Renal pelvis (tissue), 4 donors: Measurements from ENCODE around the gene ACE. TPM values are rescaled to one million over a fixed set of nuclear protein-coding genes. Genes with fewer than 3 reads are reported as not detected.

Experiments
- DNase-seq: peaks from one replicate; pipeline ENCODE4 v3.0.0-alpha.2; 2013
- polyA plus RNA-seq, 3 donors: library from polyadenylated mRNA; unstranded; fragments of 120-200 nt; gene quantifications; one replicate each; pipeline ENCODE4 v1.2.1, GENCODE V29; 2013; ENCODE audit not compliant: insufficient read length in 3 of 3

ACE gene
- polyA plus RNA-seq, 3 donors: 11.7 to 23.6 (median 20.1) TPM

- DNase-seq: no peak
Measured at GRCh38 chr17:63490329-63490728, 13.5 kb downstream of the ACE start.

GRCh38 chr17:63490858-63491400 is 14.1 kb downstream of the ACE start:
- no peak for DNase-seq

- no peak for DNase-seq
Measured at GRCh38 chr17:63491413-63491812, 14.6 kb downstream of the ACE start.

- no peak for DNase-seq
Measured at GRCh38 chr17:63491977-63492618, 15.2 kb downstream of the ACE start.

GRCh38 chr17:63492940-63493339 is 16.1 kb downstream of the ACE start:
- no peak for DNase-seq

- DNase-seq: no peak
Measured at GRCh38 chr17:63493411-63493810, 16.6 kb downstream of the ACE start.

DNA sequence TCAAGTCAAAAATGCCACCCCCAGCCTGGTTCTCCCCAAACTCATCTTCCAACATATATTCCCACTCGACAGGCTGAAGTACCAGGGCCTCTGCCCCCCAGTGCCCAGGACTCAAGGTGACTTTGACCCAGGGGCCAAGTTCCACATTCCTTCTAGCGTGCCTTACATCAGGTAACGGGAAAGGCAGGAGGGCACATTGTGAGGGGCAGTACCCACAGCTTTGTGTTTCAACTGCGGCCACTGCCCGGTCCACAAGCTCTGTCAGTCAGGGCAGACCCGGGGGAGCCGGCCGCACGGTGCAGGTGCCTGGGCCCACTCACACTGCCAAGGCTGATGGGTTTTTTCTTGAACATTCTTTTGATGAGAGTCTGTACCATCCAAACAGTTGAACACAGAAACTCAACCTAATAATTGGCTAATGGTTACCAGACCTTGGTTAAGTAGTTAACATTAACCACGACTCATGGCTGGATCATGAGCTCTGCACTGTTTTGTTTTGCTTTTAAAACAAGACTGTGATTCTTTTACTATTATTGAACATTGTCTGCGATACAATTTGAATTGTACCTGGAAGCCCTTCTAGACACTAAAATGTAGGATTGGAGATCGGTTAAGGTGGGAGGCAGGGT is 17.6 kb downstream of the ACE start:
- no peak for DNase-seq

- no peak for DNase-seq
Measured at GRCh38 chr17:63495491-63495890, 18.6 kb downstream of the ACE start.

- DNase-seq: no peak
Measured at GRCh38 chr17:63496177-63496576, 19.3 kb downstream of the ACE start.

DNA sequence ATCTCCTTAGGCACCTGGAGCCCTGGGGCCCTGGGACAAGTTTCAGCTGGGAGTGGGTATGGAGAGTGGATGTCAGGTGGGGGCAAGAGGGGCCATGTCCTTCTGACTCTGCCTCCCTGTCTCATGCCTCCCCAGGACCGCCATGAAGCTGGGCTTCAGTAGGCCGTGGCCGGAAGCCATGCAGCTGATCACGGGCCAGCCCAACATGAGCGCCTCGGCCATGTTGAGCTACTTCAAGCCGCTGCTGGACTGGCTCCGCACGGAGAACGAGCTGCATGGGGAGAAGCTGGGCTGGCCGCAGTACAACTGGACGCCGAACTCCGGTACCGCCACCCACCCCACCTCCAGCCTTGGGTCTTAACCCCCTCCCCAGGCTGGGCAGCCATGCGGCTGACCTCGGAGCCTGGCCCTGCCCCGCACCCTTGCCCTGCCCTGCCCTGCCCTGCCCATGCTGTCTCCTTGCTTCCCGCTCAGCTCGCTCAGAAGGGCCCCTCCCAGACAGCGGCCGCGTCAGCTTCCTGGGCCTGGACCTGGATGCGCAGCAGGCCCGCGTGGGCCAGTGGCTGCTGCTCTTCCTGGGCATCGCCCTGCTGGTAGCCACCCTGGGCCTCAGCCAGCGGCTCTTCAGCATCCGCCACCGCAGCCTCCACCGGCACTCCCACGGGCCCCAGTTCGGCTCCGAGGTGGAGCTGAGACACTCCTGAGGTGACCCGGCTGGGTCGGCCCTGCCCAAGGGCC is 20.0 kb downstream of the ACE start:
- no peak for DNase-seq

DNA sequence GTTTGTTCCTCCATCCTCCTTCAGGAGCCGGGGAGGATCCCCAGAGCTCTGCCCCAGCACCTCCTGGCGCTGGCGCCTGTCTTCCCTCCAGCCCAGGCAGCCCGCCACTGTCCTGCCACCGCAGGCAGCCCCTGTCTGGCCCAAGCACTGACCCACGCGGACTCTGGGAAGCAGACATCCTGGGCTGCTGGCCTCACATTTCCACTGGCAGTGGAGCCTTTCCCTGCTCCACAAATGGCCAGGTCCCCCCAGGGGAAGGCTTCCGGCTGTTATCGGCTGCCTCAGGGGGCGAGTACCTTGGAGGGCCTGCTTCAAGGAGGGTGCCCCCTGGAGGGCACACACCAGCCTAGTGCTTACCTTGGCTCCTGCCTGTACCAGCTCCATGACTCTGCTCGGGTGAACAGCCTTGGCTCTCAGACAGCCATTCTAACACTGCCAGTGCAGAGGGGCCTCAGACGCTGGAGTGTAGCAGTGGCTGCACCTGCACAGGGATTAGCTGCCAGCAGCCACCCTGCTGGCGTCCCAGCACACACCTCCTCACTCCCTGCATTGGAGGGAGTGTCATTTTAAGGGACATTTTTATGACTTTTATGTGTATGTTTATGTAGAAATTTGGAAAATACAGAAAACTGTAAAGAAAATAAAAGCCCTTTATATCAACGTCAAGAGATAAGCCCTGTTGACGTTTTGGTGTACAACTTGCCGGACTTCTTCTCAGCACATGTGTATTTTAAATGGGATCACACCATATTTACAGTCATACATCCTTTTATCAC is 21.0 kb downstream of the ACE start:
- no peak for DNase-seq

- no peak for DNase-seq
Measured at GRCh38 chr17:63498626-63499195, 21.9 kb downstream of the ACE start.

- DNase-seq: no peak
Measured at GRCh38 chr17:63500543-63501390, 23.9 kb downstream of the ACE start.

GRCh38 chr17:63503341-63503705 is 26.5 kb downstream of the ACE start:
- no peak for DNase-seq

- no peak for DNase-seq
Measured at GRCh38 chr17:63504261-63504660, 27.4 kb downstream of the ACE start.

GRCh38 chr17:63505341-63505740 is 28.5 kb downstream of the ACE start:
- no peak for DNase-seq

DNA sequence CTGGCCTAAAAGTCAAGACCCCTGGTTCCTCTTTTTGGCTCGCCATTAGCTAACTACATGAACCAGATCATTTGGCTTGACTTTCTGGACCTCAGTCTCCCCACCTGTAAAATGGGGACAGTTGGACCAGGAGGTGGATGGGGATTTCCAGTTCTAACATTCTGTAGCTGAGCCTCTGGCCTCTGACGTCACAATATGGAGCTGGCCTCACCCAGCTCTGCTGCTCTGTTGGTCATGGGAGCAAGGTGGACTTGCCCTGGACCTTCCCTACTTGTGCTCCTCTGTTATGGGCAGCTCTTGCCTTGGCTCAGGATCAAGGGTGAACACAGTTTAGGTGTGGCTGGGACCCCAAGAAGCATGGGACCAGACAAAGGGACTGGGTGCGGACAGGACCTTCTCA is 29.8 kb downstream of the ACE start:
- DNase-seq: no peak

- DNase-seq: no peak
Measured at GRCh38 chr17:63511331-63511730, 34.5 kb downstream of the ACE start.

GRCh38 chr17:63512388-63512787 is 35.5 kb downstream of the ACE start:
- no peak for DNase-seq

- DNase-seq: no peak
Measured at GRCh38 chr17:63512896-63513644, 36.2 kb downstream of the ACE start.
